Stimulated activated CD8-positive, alpha-beta memory T cell treated with anti-CD3 and anti-CD28 coated beads, Interleukin-4, amount 100 ng/mL, for 4 hours (primary cell): ENCODE results near the gene IBSP.

ENCODE experiments used
- DNase-seq, 2 donors: peaks; one replicate each; pipeline ENCODE4 v3.0.0-alpha.2; 2020; ENCODE audit warnings: low read depth in 2 of 2, low spot score in 1 of 2

The IBSP gene

GRCh38 chr4:87838205-87838604 is 38.9 kb downstream of the IBSP start:
- no peak for DNase-seq

DNA sequence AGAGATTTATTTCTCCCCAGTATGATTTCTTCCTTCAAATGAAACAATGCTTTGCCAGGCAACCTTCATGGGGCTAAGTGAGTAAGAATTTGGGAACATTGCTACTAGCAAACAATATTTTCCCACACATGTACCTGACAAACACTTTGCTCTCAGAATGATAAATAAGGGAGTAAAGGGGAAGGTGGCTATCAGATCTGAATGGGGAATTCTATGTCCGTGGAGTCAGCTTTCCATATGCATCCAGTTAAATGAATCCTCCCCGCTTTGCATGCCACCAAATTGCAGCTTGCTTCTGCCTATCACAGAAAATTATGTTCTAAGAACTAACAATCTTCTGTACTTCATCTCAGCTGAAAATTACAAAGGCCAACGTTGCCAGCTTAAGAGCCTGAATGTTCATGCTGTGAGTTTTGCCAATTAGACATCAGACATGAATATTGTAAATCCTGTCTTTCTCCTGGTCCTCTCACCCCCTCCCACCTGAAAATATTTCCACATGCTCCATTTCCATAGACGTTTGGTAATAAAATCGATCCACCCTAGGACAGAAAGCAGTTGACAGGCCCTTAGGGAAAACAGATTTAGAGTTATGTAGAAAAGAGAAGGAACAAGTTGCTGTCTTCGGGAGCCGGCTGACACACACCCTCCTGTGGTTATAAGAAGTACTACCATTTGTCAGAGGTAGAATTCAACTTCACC is 39.7 kb downstream of the IBSP start:
- no peak for DNase-seq

DNA sequence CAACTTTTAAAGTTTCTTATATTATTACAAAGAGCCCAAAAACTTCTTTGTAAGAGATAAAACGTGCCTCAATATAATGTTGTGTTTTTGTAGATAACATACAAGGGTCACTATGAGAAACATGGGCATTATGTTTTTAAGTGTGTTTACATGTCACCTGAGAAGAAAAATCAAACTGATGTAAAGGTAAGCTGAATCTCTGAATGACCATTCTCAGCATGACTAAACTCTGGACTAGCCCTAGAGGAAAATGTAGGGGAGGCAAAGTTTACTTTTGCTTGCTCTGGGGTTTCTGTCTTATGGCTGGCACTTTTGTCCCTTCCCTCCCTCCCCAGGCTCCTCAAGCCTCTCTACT is 40.2 kb downstream of the IBSP start:
- DNase-seq: no peak

- no peak for DNase-seq
These were observed 40.8 kb downstream of the IBSP start for GRCh38 chr4:87840149-87840548.

DNA sequence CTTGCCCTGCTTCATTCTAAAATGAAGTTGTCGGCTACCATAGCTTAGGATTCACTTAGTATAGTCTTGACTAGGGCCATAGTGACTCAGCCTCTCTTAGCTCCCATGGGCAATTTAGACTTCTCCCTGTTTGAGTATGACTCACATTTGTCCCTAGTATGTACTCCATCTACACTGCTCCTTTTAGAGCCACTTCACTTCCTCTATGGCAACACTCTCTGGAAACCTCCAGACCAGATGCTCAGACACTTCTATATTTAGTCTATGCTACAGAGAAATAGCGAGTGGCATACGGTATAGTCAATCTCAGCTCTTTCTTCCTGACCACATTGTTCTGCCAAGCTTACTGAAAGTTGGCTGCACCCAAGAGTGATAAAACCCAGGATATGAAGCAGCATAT is 44.6 kb downstream of the IBSP start:
- no peak for DNase-seq

DNA sequence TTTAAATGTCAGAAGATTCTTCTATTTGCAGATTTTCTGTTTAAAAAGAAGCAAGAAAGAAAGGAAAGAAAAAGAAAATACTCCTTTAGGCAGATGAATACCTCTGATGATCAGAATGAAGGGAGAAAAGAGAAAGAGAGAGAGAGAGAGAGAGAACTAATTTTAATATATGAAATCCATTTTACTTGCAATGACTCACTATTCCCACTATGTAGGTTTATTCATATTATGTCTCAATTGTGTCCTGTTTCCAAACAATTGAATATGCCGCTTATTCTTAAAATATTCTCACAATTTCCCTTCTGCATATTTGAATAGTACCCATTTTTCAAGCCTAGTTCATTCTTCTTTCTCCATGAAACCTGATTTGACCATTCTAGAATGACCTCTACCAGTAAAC is 45.1 kb downstream of the IBSP start:
- DNase-seq: no peak

DNA sequence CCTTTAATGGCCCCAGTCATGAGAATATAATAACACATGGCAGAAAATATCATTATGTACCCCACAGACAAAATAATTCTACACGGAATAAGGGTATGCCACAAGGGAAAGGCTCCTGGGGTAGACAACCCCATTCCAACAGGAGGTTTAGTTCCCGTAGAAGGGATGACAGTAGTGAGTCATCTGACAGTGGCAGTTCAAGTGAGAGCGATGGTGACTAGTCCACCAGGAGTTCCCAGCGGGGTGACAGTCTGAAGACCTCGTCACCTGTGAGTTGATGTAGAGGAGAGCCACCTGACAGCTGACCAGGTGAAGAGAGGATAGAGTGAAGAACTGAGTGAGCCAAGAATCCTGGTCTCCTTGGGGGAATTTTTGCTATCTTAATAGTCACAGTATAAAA is 46.9 kb downstream of the IBSP start:
- no peak for DNase-seq

DNA sequence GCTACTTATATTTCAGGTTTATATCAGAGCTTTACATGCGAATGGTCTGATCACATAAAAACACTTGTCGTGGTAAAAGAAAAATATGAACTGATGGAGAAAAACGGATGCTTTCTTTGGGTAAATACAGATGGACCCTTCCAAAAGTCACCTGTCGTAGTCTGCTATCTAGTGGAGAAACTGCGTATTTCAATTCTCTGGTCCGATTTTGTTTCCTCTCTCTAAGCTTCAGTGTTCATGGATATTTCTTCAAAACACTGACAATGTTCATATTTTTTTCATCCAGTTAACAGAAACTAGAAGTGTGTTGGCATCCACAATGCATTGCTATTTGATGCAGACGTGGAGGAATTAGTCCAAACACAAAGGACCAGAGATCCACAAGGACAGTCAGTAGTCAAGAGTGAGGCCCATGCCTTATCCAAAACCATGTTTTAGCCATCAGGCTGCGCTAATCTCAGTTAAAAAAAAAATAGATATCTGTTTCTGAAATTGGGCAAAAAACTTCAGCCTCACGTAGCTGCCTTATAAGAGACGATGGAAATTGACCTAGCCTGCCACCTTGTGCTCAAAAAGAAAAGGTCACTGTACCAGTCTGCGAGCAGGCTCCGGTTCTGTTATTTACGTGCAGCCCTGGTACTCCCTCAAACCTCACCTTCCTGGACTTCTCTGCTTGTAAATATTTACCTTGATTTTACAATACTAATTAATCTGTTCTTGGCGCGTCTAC is 49.4 kb downstream of the IBSP start:
- no peak for DNase-seq

DNA sequence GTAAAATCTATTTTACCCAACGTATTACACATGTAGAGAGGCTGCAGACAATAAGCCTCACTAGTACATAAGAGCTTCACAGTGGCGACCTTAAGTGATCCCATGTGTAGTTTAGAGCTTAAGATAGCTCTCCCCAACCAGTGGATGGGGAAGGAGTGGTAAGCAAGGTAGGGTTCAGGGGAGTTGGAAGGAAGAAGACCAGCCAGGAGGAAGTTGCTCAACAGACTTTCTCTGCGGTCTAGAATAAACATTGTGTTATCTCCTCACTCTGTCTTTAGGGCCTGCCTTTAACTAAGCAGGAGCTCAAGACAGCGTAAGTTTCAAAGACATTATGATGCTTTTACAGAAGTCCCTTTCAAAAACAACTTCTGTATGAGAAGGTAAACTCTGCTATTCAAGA is 50.3 kb downstream of the IBSP start:
- no peak for DNase-seq

DNA sequence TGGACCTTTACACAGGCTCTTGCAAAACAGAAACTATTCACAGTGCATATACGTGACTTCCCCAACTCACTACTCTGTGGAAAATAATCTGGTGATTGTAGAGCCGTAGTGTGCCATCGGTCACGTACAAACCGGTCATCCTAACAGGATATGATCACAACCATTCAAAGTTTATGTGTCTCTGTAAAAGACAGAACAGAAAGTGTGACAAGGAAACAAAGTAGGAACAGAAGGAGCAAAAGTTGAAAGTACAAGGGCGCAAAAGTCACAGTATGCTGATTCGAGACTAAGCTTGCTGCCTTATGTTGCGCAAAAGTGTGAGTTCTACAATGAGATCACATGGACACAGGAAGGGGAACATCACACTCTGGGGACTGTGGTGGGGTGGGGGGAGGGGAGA is 52.0 kb downstream of the IBSP start:
- no peak for DNase-seq

GRCh38 chr4:87851953-87852352 is 52.6 kb downstream of the IBSP start:
- DNase-seq: no peak

DNA sequence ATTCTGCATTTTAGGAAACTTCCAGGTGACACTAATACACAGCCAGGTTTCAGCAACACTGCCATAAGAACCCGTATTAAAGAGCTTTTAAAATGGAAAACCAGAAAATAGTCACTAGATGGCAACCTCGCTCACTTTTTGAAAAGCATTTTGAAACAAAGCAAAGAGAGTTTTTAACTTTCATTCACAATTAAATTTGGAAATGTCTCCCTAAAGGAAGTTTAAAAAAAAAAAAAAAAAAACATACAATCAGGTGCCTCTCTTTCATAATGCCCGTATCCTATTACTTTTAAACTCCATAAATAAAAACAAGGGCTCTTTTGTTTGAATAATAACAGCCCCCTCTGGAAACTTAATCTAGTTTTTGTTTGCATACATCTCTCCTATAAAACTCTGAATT is 53.8 kb downstream of the IBSP start:
- DNase-seq: no peak

DNA sequence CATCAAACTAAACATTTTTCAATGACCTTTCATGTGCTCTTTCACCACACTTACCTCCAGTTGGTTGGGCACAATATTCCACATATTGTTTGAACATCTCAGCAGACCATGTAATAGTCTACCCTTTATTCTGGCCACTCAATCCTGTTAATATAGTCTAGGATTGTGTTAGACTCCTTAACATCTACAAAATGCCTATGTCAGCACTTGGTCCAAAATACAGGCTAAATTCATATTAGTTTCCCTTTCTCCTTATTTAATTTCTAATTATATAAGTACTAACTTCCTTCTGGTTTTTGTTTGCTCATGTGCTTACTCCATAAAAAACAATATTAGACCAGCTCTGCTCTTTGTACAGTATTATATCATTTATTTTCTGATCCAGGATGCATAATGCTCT is 54.5 kb downstream of the IBSP start:
- no peak for DNase-seq

DNA sequence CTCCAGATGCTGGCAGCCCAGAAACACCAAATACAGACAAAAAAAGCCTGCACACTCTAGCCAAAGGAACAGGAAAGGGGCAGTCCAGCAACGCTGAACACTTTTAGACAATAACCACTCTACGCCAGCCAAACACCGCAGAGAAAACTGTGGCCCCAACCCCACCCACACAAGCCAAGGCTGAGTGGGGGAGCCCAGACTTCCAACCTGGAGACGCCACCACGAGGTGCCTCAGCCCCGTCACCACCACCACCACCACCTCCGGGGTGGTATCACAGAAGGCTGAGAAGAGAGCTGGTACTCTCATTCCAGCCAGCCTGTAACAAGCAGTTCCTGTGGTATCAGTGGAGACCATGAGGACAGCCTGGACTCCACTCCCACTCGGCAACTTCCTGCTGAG is 56.2 kb downstream of the IBSP start:
- DNase-seq: no peak

DNA sequence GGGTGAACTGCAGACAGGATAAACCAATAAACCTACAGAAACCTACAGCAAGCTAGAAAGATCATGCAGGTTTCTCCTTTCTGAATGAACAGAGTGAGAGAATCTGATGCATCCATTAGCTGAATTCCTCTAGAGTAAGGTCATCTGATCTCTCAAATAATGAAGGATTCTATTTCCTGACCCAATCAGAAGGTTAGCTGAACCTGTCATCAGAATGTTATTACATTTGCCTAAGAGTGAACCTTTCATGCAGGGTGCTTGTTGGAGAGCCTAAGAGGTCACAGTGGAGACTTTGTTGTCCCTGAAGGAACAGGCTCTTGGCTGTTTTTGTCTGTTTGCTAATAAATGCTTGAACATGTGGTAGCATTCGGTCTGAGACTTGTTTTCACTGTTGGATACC is 57.5 kb downstream of the IBSP start:
- no peak for DNase-seq

- no peak for DNase-seq
These were observed 58.4 kb downstream of the IBSP start for GRCh38 chr4:87857789-87858188.
